ENCODE measurements around the gene RPS29.
"Not testable (repeated sequence)": the region's sequence is repeated elsewhere in the genome, so short reads cannot be mapped to it uniquely, and the experiment has no call there.

The RPS29 gene

DNA sequence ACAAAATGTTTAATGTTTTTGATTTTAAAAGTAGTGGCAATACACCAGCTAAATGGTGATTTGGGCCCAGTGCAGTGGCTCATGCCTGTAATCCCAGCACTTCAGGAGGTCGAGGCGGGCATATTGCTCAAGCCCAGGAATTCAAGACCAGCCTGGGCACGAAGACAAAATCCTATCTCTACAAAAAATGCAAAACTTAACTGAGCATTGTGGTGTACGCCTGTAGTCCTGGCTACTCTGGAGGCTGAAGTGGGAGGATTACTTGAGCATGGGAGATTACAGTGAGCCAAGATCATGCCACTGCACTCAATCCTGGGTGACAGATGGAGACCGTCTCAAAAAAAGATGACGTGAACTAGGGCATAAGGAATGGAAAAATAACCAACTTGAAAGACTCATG, 29.6 kb upstream of the RPS29 start:
- Histone ChIP-seq H3K36me3 (ENCODE audit: insufficient read depth, low read length) (peaks cover 11% of the 10 kb centered on the region), H3K9ac (ENCODE audit: low read depth, low read length) (no peak overlapping the region), H3K9me3 (ENCODE audit: control insufficient read depth, insufficient read depth, low read length) (no peaks in the 10 kb centered on the region), H3K4me1 (ENCODE audit: insufficient read depth, low read length) (no peaks in the 10 kb centered on the region)

DNA sequence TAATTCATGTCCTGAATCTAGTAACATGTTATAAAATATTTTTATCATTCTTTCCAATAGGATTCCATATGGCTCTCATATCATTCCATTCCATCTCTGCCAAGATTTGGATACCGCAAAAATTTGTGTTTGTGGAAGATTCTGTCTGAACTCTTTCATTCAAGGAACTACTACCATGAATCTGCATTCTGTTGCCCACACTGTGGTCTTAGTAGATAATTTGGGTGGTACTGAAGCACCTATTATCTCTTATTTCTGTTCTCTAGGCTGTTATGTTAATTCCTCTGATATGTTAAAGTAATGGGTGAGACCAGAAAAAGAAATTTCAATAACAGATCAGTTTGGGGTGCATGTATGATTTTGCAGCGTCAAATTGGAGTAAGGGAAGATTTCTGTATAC, 28.0 kb upstream of the RPS29 start:
- no peaks in the 10 kb centered on the region for H3K9me3 ChIP-seq (ENCODE audit: control insufficient read depth, insufficient read depth, low read length)
- H3K4me1 ChIP-seq (ENCODE audit: insufficient read depth, low read length), result no peaks in the 10 kb centered on the region
- no peak overlapping the region for H3K9ac ChIP-seq (ENCODE audit: low read depth, low read length)
- peaks cover 11% of the 10 kb centered on the region for H3K36me3 ChIP-seq (ENCODE audit: insufficient read depth, low read length)

GRCh38 chr14:49612671-49613070, 26.5 kb upstream of the RPS29 start:
- no peak overlapping the region for H3K9ac ChIP-seq (ENCODE audit: low read depth, low read length)
- H3K4me1 ChIP-seq (ENCODE audit: insufficient read depth, low read length), result 0 out of 2 replicates have a peak, but pooled peaks cover 4% of the 10 kb centered on the region
- H3K9me3 ChIP-seq (ENCODE audit: control insufficient read depth, insufficient read depth, low read length), result no peaks in the 10 kb centered on the region
- peaks cover 2% of the 10 kb centered on the region for H3K36me3 ChIP-seq (ENCODE audit: insufficient read depth, low read length)

DNA sequence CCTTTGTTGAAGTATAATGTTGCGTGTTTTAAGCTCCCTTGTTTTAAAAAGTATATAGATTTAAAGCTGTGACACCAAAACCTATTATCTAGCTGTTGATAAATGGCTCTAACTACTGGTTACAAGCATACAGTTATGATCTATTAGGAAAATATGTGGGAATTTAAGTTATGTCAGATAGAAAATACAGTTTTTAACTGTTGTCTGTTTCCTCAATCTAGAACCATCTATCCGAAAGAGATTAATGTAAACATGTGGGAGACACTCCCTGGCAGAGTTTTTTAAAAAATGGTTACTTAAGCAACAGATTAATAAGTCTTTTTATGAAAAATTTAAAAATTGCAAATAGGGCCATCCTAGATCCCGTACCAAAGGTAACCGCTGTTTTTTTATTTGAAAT, 26.1 kb upstream of the RPS29 start:
- Histone ChIP-seq H3K9me3 (ENCODE audit: control insufficient read depth, insufficient read depth, low read length) (no peaks in the 10 kb centered on the region), H3K36me3 (ENCODE audit: insufficient read depth, low read length) (no peaks in the 10 kb centered on the region; the same call in 1 of the 2 replicates), H3K9ac (ENCODE audit: low read depth, low read length) (no peak overlapping the region), H3K4me1 (ENCODE audit: insufficient read depth, low read length) (0 out of 2 replicates have a peak, but pooled peaks cover 4% of the 10 kb centered on the region)

DNA sequence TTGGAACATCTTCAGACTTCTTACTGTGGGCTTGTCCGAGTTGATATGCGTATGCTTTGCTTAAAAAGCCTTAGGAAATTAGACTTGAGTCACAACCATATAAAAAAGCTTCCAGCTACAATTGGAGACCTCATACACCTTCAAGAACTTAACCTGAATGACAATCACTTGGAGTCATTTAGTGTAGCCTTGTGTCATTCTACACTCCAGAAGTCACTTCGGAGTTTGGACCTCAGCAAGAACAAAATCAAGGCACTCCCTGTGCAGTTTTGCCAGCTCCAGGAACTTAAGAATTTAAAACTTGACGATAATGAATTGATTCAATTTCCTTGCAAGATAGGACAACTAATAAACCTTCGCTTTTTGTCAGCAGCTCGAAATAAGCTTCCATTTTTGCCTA, 21.4 kb upstream of the RPS29 start:
- Histone ChIP-seq H3K9me3 (ENCODE audit: control insufficient read depth, insufficient read depth, low read length) (no peaks in the 10 kb centered on the region), H3K4me1 (ENCODE audit: insufficient read depth, low read length) (0 out of 2 replicates have a peak, but pooled peaks cover 4% of the 10 kb centered on the region), H3K9ac (ENCODE audit: low read depth, low read length) (no peak overlapping the region), H3K36me3 (ENCODE audit: insufficient read depth, low read length) (no peaks in the 10 kb centered on the region; the same call in 1 of the 2 replicates)

GRCh38 chr14:49598485-49599300, 12.5 kb upstream of the RPS29 start, which contains the start of gene LRR1:
LRR1 (plus strand) TSS chr14:49598940; CDS start chr14:49599021, 81 bp downstream.
- peak within 1 kb of the TSS; percentile 94 for H3K9ac ChIP-seq (ENCODE audit: low read depth, low read length)
- no peaks in the 10 kb centered on the region for H3K36me3 ChIP-seq (ENCODE audit: insufficient read depth, low read length)
- no peaks in the 10 kb centered on the region for H3K9me3 ChIP-seq (ENCODE audit: control insufficient read depth, insufficient read depth, low read length)

GRCh38 chr14:49598189-49598484, 12.0 kb upstream of the RPS29 start:
- 0 out of 2 replicates have a peak, but pooled peaks cover 4% of the 10 kb centered on the region for H3K4me1 ChIP-seq (ENCODE audit: insufficient read depth, low read length)
- H3K9me3 ChIP-seq (ENCODE audit: control insufficient read depth, insufficient read depth, low read length), result no peaks in the 10 kb centered on the region
- H3K9ac ChIP-seq (ENCODE audit: low read depth, low read length), result peak overlapping the region; percentile 94
- H3K36me3 ChIP-seq (ENCODE audit: insufficient read depth, low read length), result no peaks in the 10 kb centered on the region

More at GRCh38 chr14:49598485-49599300, 12.5 kb upstream of the RPS29 start, which contains the start of gene LRR1:
- 0 out of 2 replicates have a peak, but pooled peaks cover 4% of the 10 kb centered on the region for H3K4me1 ChIP-seq (ENCODE audit: insufficient read depth, low read length)

DNA sequence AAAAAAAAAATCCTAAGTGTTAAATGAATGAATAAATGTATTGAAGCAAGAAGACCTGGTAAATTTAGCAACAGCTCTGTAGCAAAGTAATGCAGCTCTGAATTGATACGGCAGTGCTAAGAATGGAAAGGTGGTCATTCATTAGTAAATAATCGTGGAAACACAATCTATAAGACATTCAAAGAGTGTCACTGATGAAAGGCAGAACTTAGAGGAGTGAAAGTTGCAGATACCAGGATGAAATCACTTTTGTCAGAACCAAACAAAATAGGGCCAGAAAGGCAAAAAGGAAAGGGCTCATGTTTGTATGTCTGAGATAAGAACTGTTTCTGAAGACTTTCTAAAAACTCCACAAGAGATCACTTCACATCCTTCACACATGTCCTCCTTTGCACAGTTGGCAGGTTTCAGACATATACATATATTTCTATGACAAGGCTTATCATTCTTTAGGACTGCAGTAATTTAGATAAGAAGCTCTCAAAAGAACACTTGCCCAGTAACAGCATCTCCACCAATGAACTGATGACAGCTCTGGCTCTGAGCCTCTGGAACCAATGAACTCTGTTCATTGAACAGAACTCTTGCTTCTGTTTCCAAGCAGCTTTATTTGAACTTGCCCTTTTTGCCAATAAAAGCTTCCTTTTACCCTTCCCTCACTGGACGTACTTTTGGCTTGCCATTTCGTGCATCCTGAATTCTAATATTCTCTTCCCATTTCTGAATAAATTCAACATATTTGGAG, 8.3 kb upstream of the RPS29 start:
- Histone ChIP-seq H3K9ac (ENCODE audit: low read depth, low read length) (no peak overlapping the region), H3K36me3 (ENCODE audit: insufficient read depth, low read length) (no peaks in the 10 kb centered on the region), H3K9me3 (ENCODE audit: control insufficient read depth, insufficient read depth, low read length) (no peaks in the 10 kb centered on the region), H3K4me1 (ENCODE audit: insufficient read depth, low read length) (0 out of 2 replicates have a peak, but pooled peaks cover 4% of the 10 kb centered on the region)

GRCh38 chr14:49593016-49593415, 6.8 kb upstream of the RPS29 start:
- Histone ChIP-seq H3K36me3 (ENCODE audit: insufficient read depth, low read length) (no peaks in the 10 kb centered on the region), H3K9ac (ENCODE audit: low read depth, low read length) (no peak overlapping the region), H3K4me1 (ENCODE audit: insufficient read depth, low read length) (0 out of 2 replicates have a peak, but pooled peaks cover 4% of the 10 kb centered on the region), H3K9me3 (ENCODE audit: control insufficient read depth, insufficient read depth, low read length) (no peaks in the 10 kb centered on the region)

DNA sequence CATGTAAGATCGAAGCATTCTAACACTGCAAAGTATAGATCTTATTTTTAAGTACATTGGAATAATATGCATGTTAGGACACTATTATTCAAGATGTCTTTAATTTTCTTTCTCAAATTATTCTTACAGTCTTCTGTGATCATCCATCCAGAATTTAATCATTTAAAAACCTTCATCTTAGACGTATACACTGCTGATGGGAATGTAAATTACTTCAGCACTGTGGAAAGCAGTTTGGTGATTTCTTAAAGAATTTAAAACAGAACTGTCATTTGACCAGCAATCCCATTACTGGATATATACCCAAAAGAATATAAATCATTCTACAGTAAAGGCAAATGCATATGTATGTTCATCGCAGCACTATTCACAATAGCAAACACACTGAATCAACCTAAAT, 3.2 kb upstream of the RPS29 start:
- Histone ChIP-seq H3K9ac (ENCODE audit: low read depth, low read length) (no peak overlapping the region), H3K4me1 (ENCODE audit: insufficient read depth, low read length) (0 out of 2 replicates have a peak, but pooled peaks cover 1% of the 10 kb centered on the region), H3K9me3 (ENCODE audit: control insufficient read depth, insufficient read depth, low read length) (no peaks in the 10 kb centered on the region), H3K36me3 (ENCODE audit: insufficient read depth, low read length) (0 out of 2 replicates have a peak, but pooled peaks cover 5% of the 10 kb centered on the region)

DNA sequence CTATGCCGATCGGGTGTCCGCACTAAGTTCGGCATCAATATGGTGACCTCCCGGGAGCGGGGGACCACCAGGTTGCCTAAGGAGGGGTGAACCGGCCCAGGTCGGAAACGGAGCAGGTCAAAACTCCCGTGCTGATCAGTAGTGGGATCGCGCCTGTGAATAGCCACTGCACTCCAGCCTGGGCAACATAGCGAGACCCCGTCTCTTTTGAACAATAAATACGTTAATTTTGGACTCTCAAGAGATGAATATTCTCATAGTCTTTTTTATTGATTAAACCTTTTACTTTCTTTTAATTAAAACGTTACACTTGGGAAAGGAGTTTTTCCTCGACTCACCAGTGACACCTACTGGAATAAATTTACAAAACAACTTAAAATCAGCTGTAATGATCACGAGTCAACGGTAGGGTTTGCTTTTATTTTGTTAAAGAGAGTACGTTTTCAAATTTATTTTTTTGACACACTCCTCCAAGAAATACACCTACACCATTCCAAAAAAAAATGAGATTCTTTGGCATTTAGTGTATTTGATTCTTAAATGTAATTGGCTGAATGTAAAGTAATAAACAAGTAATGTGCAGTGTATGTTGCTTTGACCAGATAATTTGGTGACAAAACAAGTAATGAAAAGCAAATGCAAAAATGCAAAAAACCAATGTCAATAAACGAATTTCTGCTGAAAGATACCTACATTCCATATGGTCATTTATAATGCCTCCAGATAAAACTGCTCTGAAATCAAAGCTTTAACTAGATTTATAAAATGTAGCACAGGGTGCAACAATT, 687 bp upstream of the RPS29 start:
- Histone ChIP-seq H3K36me3 (ENCODE audit: insufficient read depth, low read length) (peaks cover 23% of the 10 kb centered on the region), H3K9me3 (ENCODE audit: control insufficient read depth, insufficient read depth, low read length) (no peaks in the 10 kb centered on the region), H3K9ac (ENCODE audit: low read depth, low read length) (peak overlapping the region; percentile 24; the same call in 1 of the 2 replicates), H3K4me1 (ENCODE audit: insufficient read depth, low read length) (peaks cover 16% of the 10 kb centered on the region; the same call in 1 of the 2 replicates)

DNA sequence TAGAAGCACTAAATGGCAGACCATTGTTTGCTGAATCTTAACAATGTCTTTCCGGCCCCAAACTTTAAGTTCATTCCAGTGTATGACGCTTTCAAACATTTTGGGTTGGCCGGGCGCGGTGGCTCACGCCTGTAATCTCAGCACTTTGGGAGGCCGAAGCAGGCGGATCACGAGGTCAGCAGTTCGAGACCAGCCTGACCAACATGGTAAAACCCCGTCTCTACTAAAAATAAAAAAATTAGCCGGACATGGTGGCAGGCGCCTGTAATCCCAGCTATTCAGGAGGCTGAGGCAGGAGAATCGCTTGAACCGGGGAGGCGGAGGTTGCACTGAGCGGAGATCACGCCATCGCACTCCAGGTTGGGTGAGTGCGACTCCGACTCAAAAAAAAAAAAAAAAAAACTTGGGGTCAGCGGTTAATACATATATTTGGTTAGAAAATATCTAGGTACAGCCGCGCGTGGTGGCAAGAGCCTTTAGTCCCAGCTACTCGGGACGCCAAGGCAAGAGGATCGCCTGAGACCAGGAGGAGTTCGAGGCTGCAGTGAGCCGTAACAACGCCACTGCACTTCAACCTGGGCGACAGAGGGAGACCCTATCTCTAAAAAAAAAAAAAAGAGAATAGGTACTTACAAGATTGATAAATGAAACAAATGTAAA, 1.1 kb downstream of the RPS29 start:
- H3K36me3 ChIP-seq (ENCODE audit: insufficient read depth, low read length), result peaks cover 23% of the 10 kb centered on the region
- H3K9ac ChIP-seq (ENCODE audit: low read depth, low read length), result peak overlapping the region; percentile 98
- H3K4me1 ChIP-seq (ENCODE audit: insufficient read depth, low read length), result peaks cover 16% of the 10 kb centered on the region; the same call in 1 of the 2 replicates
- H3K9me3 ChIP-seq (ENCODE audit: control insufficient read depth, insufficient read depth, low read length), result not testable (repeated sequence)

DNA sequence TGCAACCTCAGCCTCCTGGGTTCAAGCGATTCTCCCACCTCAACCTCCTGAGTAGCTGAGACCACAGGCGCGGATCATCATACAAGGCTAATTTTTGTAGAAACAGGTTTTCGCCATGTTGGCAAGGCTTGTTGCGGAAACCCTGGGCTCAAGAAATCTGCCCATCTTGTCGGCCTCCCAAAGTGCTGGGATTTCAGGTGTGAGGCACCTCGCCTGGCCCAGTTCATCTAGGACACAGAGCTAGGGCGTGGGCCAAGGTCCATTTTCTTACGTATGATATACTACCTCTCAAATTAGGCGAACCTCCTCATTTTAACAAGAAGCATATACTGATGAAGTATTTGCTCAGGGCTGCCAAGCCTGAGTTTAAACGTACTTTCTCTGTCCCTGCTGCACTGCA, 2.1 kb downstream of the RPS29 start:
- Histone ChIP-seq H3K4me1 (ENCODE audit: insufficient read depth, low read length) (peaks cover 16% of the 10 kb centered on the region; the same call in 1 of the 2 replicates), H3K9me3 (ENCODE audit: control insufficient read depth, insufficient read depth, low read length) (no peaks in the 10 kb centered on the region), H3K9ac (ENCODE audit: low read depth, low read length) (peak overlapping the region; percentile 98), H3K36me3 (ENCODE audit: insufficient read depth, low read length) (peaks cover 23% of the 10 kb centered on the region)
